ENCODE data around the gene ABR.
"Not testable (repeated sequence)": the region's sequence is repeated elsewhere in the genome, so short reads cannot be mapped to it uniquely, and the experiment has no call there.

ABR gene

GRCh38 chr17:1047879-1048470, 131.8 kb downstream of the ABR start:
- DNase-seq (ENCODE audit: low read depth): no peak

- no peak for DNase-seq (ENCODE audit: low read depth)
Measured at GRCh38 chr17:1047177-1047878, 132.5 kb downstream of the ABR start.

- no peak for DNase-seq (ENCODE audit: low read depth)
Measured at GRCh38 chr17:1045456-1045855, 134.3 kb downstream of the ABR start.

- not testable (repeated sequence) for DNase-seq (ENCODE audit: low read depth)
Measured at GRCh38 chr17:1044387-1045009, 135.3 kb downstream of the ABR start.

GRCh38 chr17:1043601-1044251, 136.1 kb downstream of the ABR start:
- DNase-seq (ENCODE audit: low read depth): no peak

- no peak for DNase-seq (ENCODE audit: low read depth)
Measured at GRCh38 chr17:1042486-1042885, 137.3 kb downstream of the ABR start.

GRCh38 chr17:1041746-1042145, 138.0 kb downstream of the ABR start:
- no peak for DNase-seq (ENCODE audit: low read depth)

- DNase-seq (ENCODE audit: low read depth): no peak
Measured at GRCh38 chr17:1040216-1040600, 139.6 kb downstream of the ABR start.

- no peak for DNase-seq (ENCODE audit: low read depth)
Measured at GRCh38 chr17:1039511-1040215, 140.1 kb downstream of the ABR start.

GRCh38 chr17:1039123-1039507, 140.7 kb downstream of the ABR start:
- no peak for DNase-seq (ENCODE audit: low read depth)

- DNase-seq (ENCODE audit: low read depth): no peak
Measured at GRCh38 chr17:1038459-1039122, 141.2 kb downstream of the ABR start.

- no peak for DNase-seq (ENCODE audit: low read depth)
Measured at GRCh38 chr17:1037238-1037879, 142.4 kb downstream of the ABR start.

- DNase-seq (ENCODE audit: low read depth): no peak
Measured at GRCh38 chr17:1036845-1037237, 142.9 kb downstream of the ABR start.

- DNase-seq (ENCODE audit: low read depth): no peak
Measured at GRCh38 chr17:1036171-1036844, 143.5 kb downstream of the ABR start.

- DNase-seq (ENCODE audit: low read depth): no peak
Measured at GRCh38 chr17:1035546-1036170, 144.1 kb downstream of the ABR start.

- no peak for DNase-seq (ENCODE audit: low read depth)
Measured at GRCh38 chr17:1034652-1035210, 145.1 kb downstream of the ABR start.

- no peak for DNase-seq (ENCODE audit: low read depth)
Measured at GRCh38 chr17:1033503-1033902, 146.3 kb downstream of the ABR start.

GRCh38 chr17:1032391-1032790, 147.4 kb downstream of the ABR start:
- DNase-seq (ENCODE audit: low read depth): no peak

- no peak for DNase-seq (ENCODE audit: low read depth)
Measured at GRCh38 chr17:1031711-1032110, 148.1 kb downstream of the ABR start.
